Left renal pelvis (tissue), 4 donors: ENCODE results near the gene UNC79. TPM values are rescaled to one million over a fixed set of nuclear protein-coding genes. Genes with fewer than 3 reads are reported as not detected.
"Not testable (repeated sequence)": the region's sequence is repeated elsewhere in the genome, so short reads cannot be mapped to it uniquely, and the experiment has no call there.

Experiments
- DNase-seq, 4 donors: peaks; one replicate each; pipeline ENCODE4 v3.0.0-alpha.2; 2013; ENCODE audit warnings: low read depth in 4 of 4, low spot score in 3 of 4
- polyA plus RNA-seq, 4 donors: library from polyadenylated mRNA; unstranded; fragments of 120-200 nt; gene quantifications; one replicate each; pipeline ENCODE4 v1.2.1, GENCODE V29; 2013; ENCODE audit not compliant: insufficient read length in 4 of 4

UNC79 gene
- polyA plus RNA-seq, result 1 to 10 TPM in 1 of 4 donors, under 1 TPM in 3; 0.38 to 1.1 (median 0.89) TPM

GRCh38 chr14:93430315-93431035 lies at the start of gene UNC79:
Gene UNC79 (plus strand): TSS chr14:93430939. CDS start chr14:93431030, 91 bp downstream.
- DNase-seq, result peak in 3 of 4 donors; percentile 7 to 27 (median 14)

- DNase-seq, result no peak
Observed at GRCh38 chr14:93381644-93382043, 49.1 kb upstream of the UNC79 start.

GRCh38 chr14:93384256-93384655 lies 46.5 kb upstream of the UNC79 start:
- not testable (repeated sequence) for DNase-seq

GRCh38 chr14:93395231-93395630 lies 35.5 kb upstream of the UNC79 start:
- DNase-seq, result no peak

GRCh38 chr14:93396456-93396855 lies 34.3 kb upstream of the UNC79 start:
- no peak for DNase-seq

GRCh38 chr14:93398491-93398890 lies 32.2 kb upstream of the UNC79 start:
- no peak for DNase-seq

GRCh38 chr14:93402951-93403350 lies 27.8 kb upstream of the UNC79 start:
- DNase-seq, result no peak

- no peak for DNase-seq
Observed at GRCh38 chr14:93410021-93410420, 20.7 kb upstream of the UNC79 start.

GRCh38 chr14:93410893-93411292 lies 19.8 kb upstream of the UNC79 start:
- DNase-seq, result no peak

- DNase-seq, result not testable (repeated sequence)
Observed at GRCh38 chr14:93425136-93425535, 5.6 kb upstream of the UNC79 start.

- no peak for DNase-seq
Observed at GRCh38 chr14:93426750-93427149, 4.0 kb upstream of the UNC79 start.

GRCh38 chr14:93431036-93431670 lies 414 bp downstream of the UNC79 start:
- DNase-seq, result peak in 3 of 4 donors; percentile 18 to 45 (median 31)

GRCh38 chr14:93454224-93454623 lies 23.5 kb downstream of the UNC79 start:
- DNase-seq, result no peak

- DNase-seq, result no peak
Observed at GRCh38 chr14:93456356-93456755, 25.6 kb downstream of the UNC79 start.

GRCh38 chr14:93458234-93458633 lies 27.5 kb downstream of the UNC79 start:
- DNase-seq, result no peak

GRCh38 chr14:93462479-93462878 lies 31.7 kb downstream of the UNC79 start:
- no peak for DNase-seq

GRCh38 chr14:93464271-93464670 lies 33.5 kb downstream of the UNC79 start:
- DNase-seq, result no peak

- DNase-seq, result no peak
Observed at GRCh38 chr14:93475471-93475870, 44.7 kb downstream of the UNC79 start.

- DNase-seq, result no peak
Observed at GRCh38 chr14:93476305-93476704, 45.6 kb downstream of the UNC79 start.

- DNase-seq, result not testable (repeated sequence)
Observed at GRCh38 chr14:93479074-93479473, 48.3 kb downstream of the UNC79 start.

GRCh38 chr14:93480867-93481266 lies 50.1 kb downstream of the UNC79 start:
- DNase-seq, result no peak

- no peak for DNase-seq
Observed at GRCh38 chr14:93481758-93482157, 51.0 kb downstream of the UNC79 start.
